SU-DHL-6 (cell line): ENCODE data around the gene TNIP1.

Experiments
- EZH2phosphoT487 ChIP-seq: fragments of 200-600 bp; sonication (generic), shearing (Covaris generic); conservative IDR thresholded peaks from 2 replicates; pipeline ENCODE4 v1.6.1; 2018; ENCODE audit warnings: mild to moderate bottlenecking, antibody characterized with exemption, low read length, moderate library complexity, mixed read lengths
- TF ChIP-seq, protein P1 (sequence below): fragments of 200-600 bp; sonication (generic); IDR thresholded peaks from one replicate; pipeline ENCODE4 v1.5.1; 2017; ENCODE audit warnings: antibody characterized with exemption, mild to moderate bottlenecking, low read length, moderate library complexity; ENCODE audit not compliant: insufficient read depth, poor library complexity, severe bottlenecking

DNA sequence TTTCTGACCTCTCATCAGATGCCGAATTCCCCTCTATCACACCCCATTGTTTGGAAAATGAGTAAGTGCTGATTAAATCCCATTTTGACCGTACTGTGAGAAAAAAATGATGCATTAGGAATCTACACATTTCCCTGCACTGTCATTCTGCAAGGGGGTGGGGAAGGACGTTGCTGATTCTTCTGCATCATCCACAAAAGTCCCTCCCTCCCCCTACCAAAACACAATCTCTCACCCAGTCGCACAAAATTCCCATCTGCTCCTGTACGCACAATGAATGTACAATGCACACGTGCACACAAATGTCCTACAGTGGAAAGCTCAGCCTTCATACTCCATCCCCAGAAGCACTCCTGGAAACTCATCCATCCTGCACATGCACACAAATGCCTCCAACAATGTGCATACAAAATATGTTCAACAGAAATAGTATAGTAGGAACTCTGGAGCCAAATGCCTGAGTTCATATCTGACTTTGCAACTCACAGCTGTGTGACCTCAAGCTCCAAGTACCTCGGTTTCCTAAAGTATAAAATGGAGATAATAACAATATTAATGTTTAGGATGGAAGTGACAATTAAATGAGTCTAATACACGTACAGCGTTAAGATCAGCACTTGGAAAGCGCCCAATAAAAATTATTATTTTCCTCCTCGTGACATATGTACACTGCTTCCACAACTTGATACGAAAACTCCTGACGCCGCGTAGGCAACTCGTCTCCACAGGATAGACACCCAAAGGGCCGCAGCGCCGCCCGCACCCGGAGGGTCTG is 809 bp downstream of the TNIP1 start:
- TF ChIP-seq, protein P1, sequence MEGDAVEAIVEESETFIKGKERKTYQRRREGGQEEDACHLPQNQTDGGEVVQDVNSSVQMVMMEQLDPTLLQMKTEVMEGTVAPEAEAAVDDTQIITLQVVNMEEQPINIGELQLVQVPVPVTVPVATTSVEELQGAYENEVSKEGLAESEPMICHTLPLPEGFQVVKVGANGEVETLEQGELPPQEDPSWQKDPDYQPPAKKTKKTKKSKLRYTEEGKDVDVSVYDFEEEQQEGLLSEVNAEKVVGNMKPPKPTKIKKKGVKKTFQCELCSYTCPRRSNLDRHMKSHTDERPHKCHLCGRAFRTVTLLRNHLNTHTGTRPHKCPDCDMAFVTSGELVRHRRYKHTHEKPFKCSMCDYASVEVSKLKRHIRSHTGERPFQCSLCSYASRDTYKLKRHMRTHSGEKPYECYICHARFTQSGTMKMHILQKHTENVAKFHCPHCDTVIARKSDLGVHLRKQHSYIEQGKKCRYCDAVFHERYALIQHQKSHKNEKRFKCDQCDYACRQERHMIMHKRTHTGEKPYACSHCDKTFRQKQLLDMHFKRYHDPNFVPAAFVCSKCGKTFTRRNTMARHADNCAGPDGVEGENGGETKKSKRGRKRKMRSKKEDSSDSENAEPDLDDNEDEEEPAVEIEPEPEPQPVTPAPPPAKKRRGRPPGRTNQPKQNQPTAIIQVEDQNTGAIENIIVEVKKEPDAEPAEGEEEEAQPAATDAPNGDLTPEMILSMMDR, result no peak
- TF ChIP-seq EZH2phosphoT487, result no peak
